B cell (primary cell): ENCODE measurements around the gene FMO3. TPM values are rescaled to one million over a fixed set of nuclear protein-coding genes. Genes with fewer than 3 reads are reported as not detected.

Source experiments
- ATAC-seq: fragments of 200-7000 bp; cut with Tn5 transposase; one replicate; pipeline ENCODE4 v1.10.0; 2021; ENCODE audit warnings: low read depth, mild to moderate bottlenecking, moderate number of reproducible peaks, moderate library complexity
- CTCF ChIA-PET: fragments of 350-600 bp; sonication (Branson Sonifier 250); formaldehyde crosslinking; loops from one replicate; lab custom pipeline; 2021; ENCODE audit warnings: antibody characterized with exemption, inconsistent platforms; lab: Charles Lee
- POLR2A ChIA-PET: fragments of 350-600 bp; sonication (Branson Sonifier 250); formaldehyde crosslinking; loops from one replicate; lab custom pipeline; 2021; ENCODE audit warnings: antibody characterized with exemption; lab: Charles Lee
- DNase-seq: peaks from one replicate; pipeline ENCODE4 v3.0.0; 2013
- H2AFZ ChIP-seq: 2 replicates; pipeline ENCODE4 v1.6.1; 2012; ENCODE audit warnings: mild to moderate bottlenecking, low read depth, low read length; ENCODE audit not compliant: insufficient read depth, poor library complexity, severe bottlenecking
- H3K27ac ChIP-seq, 2 donors: 1 replicate in 1 of 2; 2 replicates in 1 of 2; pipeline ENCODE4 v1.5.1; 2012 to 2013; ENCODE audit warnings: low read length in 2 of 2, mild to moderate bottlenecking in 2 of 2, moderate library complexity in 1 of 2
- H3K27me3 ChIP-seq, 4 experiments: fragments of 200-600 bp in 1 of 4; sonication (generic) in 1 of 4; replicated peaks in 1 of 4; 1 replicate in 2 of 4; 2 replicates in 2 of 4; pipeline versions ENCODE4 v1.6.1 to v1.7.0; 2013 to 2016; ENCODE audit warnings: low read length in 3 of 4, mild to moderate bottlenecking in 2 of 4, mixed read lengths in 1 of 4, moderate library complexity in 1 of 4; ENCODE audit not compliant: insufficient read depth in 4 of 4, control insufficient read depth in 3 of 4; ENCODE audit errors: control extremely low read depth in 1 of 4
- H3K36me3 ChIP-seq, 2 experiments: replicated peaks in 1 of 2; 1 replicate in 1 of 2; 2 replicates in 1 of 2; pipeline versions ENCODE4 v1.6.1 to v1.7.1; 2013; ENCODE audit warnings: low read length in 1 of 2; ENCODE audit not compliant: insufficient read depth in 2 of 2, control insufficient read depth in 1 of 2; ENCODE audit errors: control extremely low read depth in 1 of 2, extremely low read depth in 1 of 2
- H3K4me1 ChIP-seq, 2 donors: fragments of 200-600 bp in 1 of 2; sonication (generic) in 1 of 2; 1 replicate in 1 of 2; 2 replicates in 1 of 2; pipeline versions ENCODE4 v1.5.1 to v1.6.1; 2013 to 2017; ENCODE audit warnings: low read length in 2 of 2; ENCODE audit not compliant: control insufficient read depth in 2 of 2, insufficient read depth in 2 of 2
- H3K4me2 ChIP-seq: replicated peaks from 2 replicates; pipeline ENCODE3; 2012; ENCODE audit warnings: mild to moderate bottlenecking, low read depth, low read length; ENCODE audit not compliant: poor library complexity, severe bottlenecking
- H3K4me3 ChIP-seq, 5 experiments: fragments of 200-600 bp in 1 of 5; sonication (generic) in 1 of 5; 1 replicate in 3 of 5; 2 replicates in 2 of 5; pipeline versions ENCODE4 v1.5.1 to v1.7.0; 2011 to 2016; ENCODE audit warnings: low read length in 4 of 5, mild to moderate bottlenecking in 4 of 5, low read depth in 2 of 5, control low read depth in 1 of 5, moderate library complexity in 1 of 5; ENCODE audit not compliant: insufficient read depth in 1 of 5; ENCODE audit errors: control extremely low read depth in 1 of 5, extremely low read depth in 1 of 5
- H3K79me2 ChIP-seq: fragments of 200-600 bp; sonication (generic); one replicate; pipeline ENCODE4 v1.6.0; 2016; ENCODE audit warnings: low read length; ENCODE audit not compliant: control insufficient read depth, insufficient read depth
- H3K9ac ChIP-seq: fragments of 200-600 bp; sonication (generic); 2 replicates; pipeline ENCODE4 v1.6.1; 2017; ENCODE audit warnings: mild to moderate bottlenecking, low read length, moderate library complexity
- H3K9me3 ChIP-seq, 3 donors: one replicate each; pipeline versions ENCODE4 v1.6.1 to v1.7.1; 2013; ENCODE audit warnings: low read length in 2 of 3; ENCODE audit not compliant: control insufficient read depth in 2 of 3, insufficient read depth in 1 of 3; ENCODE audit errors: control extremely low read depth in 1 of 3
- H4K20me1 ChIP-seq: 2 replicates; pipeline ENCODE4 v1.6.0; 2012; ENCODE audit warnings: mild to moderate bottlenecking, low read length; ENCODE audit not compliant: insufficient read depth, control insufficient read depth, poor library complexity, severe bottlenecking
- H3K27ac Mint-ChIP-seq: one replicate; pipeline ENCODE4 v1.8.0; 2021; ENCODE audit warnings: mixed read lengths
- H3K27me3 Mint-ChIP-seq: one replicate; pipeline ENCODE4 v1.8.0; 2021; ENCODE audit warnings: mixed read lengths
- H3K4me1 Mint-ChIP-seq: one replicate; pipeline ENCODE4 v1.8.0; 2021; ENCODE audit warnings: mixed read lengths
- H3K4me3 Mint-ChIP-seq: one replicate; pipeline ENCODE4 v1.8.0; 2021; ENCODE audit warnings: mixed read lengths
- H3K9me3 Mint-ChIP-seq: one replicate; pipeline ENCODE4 v1.8.0; 2022; ENCODE audit warnings: mixed read lengths; ENCODE audit not compliant: insufficient read depth
- EZH2 ChIP-seq: IDR thresholded peaks from 2 replicates; pipeline ENCODE4 v1.6.1; 2012; ENCODE audit warnings: borderline replicate concordance, low read depth, mild to moderate bottlenecking, moderate library complexity, low read length; ENCODE audit not compliant: insufficient read depth, poor library complexity, severe bottlenecking
- WGBS: methylation state at CpG from one replicate; pipeline ENCODE4 v1.1.5; 2013; ENCODE audit warnings: missing lambda C conversion rate; ENCODE audit not compliant: insufficient coverage; 5-methylcytosine and 5-hydroxymethylcytosine counted together
- intact Hi-C: fragments of 100-400 bp; cut with micrococcal nuclease; formaldehyde crosslinking; loops from one replicate; pipeline ENCODE4 v1.10.0; 2022
- polyA plus RNA-seq: library from polyadenylated mRNA; depleted of rRNA; stranded (reverse); fragments of >200 nt; gene quantifications from 2 replicates; pipeline ENCODE4 v1.2.3, GENCODE V29; 2012
- total RNA-seq, 2 donors: library from RNA; stranded (reverse); fragments of 120-200 nt in 1 of 2; gene quantifications; 1 replicate in 1 of 2; 2 replicates in 1 of 2; pipeline versions ENCODE4 v1.2.3 to v1.2.4, GENCODE V29; 2013 to 2022
- TF ChIP-seq, protein P1 (sequence below): fragments of 200-600 bp; IDR thresholded peaks from one replicate; pipeline ENCODE4 v1.8.0; 2022; ENCODE audit warnings: antibody characterized with exemption, mild to moderate bottlenecking

FMO3 gene
- total and polyA plus RNA-seq, 2 donors (not counting 1 experiment from before 2014, with no cell fraction given) = not detected

DNA sequence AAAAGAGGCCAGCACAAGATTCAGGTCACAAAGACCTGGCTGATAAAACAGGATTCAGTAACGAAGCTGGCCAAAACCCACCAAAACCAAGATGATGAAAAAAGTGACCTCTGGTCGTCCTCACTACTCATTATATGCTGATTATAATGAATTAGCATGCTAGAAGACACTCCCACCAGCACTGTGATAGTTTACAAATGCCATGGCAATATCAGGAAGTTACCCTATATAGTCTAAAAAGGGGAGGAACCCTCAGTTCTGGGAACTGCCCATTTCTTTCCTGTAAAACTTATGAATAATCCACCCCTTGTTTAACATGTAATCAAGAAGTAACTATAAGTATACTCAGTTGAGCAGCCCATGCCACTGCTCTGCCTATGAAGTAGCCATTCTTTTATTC, 68.4 kb downstream of the FMO3 start:
- Histone ChIP-seq H2AFZ (no peak overlapping the region), H4K20me1 (no peaks in the 10 kb centered on the region), H3K27me3 (no peaks in the 10 kb centered on the region), H3K79me2 (no peaks in the 10 kb centered on the region), H3K9ac (no peak overlapping the region), H3K4me3 (no peak overlapping the region), H3K4me2 (no peak overlapping the region), H3K36me3 (no peaks in the 10 kb centered on the region), H3K9me3 (peaks cover 0 to 1% (median 0%) of the 10 kb centered on the region in 3 donors), H3K27ac (no peak overlapping the region), H3K4me1 (no peaks in the 10 kb centered on the region)
- CTCF ChIA-PET = no interaction called here
- Mint-ChIP-seq H3K9me3 (no peaks in the 10 kb centered on the region), H3K4me3 (no peak overlapping the region), H3K27ac (no peak overlapping the region), H3K4me1 (no peaks in the 10 kb centered on the region), H3K27me3 (peaks cover 5% of the 10 kb centered on the region)
- DNase-seq (no peak), ATAC-seq (no peak)
- POLR2A ChIA-PET = no interaction called here
- no CpG with 5 or more reads among the region's 2 CpGs for WGBS
- intact Hi-C loops = no loop called here
- TF ChIP-seq, protein P1, sequence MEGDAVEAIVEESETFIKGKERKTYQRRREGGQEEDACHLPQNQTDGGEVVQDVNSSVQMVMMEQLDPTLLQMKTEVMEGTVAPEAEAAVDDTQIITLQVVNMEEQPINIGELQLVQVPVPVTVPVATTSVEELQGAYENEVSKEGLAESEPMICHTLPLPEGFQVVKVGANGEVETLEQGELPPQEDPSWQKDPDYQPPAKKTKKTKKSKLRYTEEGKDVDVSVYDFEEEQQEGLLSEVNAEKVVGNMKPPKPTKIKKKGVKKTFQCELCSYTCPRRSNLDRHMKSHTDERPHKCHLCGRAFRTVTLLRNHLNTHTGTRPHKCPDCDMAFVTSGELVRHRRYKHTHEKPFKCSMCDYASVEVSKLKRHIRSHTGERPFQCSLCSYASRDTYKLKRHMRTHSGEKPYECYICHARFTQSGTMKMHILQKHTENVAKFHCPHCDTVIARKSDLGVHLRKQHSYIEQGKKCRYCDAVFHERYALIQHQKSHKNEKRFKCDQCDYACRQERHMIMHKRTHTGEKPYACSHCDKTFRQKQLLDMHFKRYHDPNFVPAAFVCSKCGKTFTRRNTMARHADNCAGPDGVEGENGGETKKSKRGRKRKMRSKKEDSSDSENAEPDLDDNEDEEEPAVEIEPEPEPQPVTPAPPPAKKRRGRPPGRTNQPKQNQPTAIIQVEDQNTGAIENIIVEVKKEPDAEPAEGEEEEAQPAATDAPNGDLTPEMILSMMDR = no peak
- TF ChIP-seq EZH2 = no peak

DNA sequence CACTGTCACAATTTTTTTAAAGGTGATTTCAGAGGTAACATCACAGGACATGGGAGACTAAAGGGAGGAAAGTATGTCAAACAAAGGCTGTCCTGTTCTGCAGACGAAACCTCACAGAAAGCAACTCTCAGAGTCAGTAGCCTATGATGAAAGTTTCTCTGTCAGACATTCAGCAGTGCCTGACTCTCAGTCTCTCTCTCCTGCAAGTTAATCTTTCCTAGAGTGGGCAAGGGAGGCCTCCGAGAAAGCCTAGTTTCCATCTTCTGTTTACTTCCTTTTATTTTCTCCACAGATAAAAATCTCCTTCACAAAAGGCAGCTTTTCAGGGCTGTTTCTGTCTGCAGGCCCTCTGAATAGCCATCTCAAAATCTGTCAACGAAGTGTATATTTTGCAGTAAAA, 69.5 kb downstream of the FMO3 start:
- Histone ChIP-seq H3K27ac (no peak overlapping the region), H3K36me3 (no peaks in the 10 kb centered on the region), H3K4me1 (no peaks in the 10 kb centered on the region), H3K9me3 (peaks cover 0 to 1% (median 0%) of the 10 kb centered on the region in 3 donors), H3K79me2 (no peaks in the 10 kb centered on the region), H4K20me1 (no peaks in the 10 kb centered on the region), H2AFZ (no peak overlapping the region), H3K9ac (no peak overlapping the region), H3K27me3 (no peaks in the 10 kb centered on the region), H3K4me3 (no peak overlapping the region), H3K4me2 (no peak overlapping the region)
- POLR2A ChIA-PET = no interaction called here
- H3K4me1 Mint-ChIP-seq = no peaks in the 10 kb centered on the region
- ATAC-seq (no peak), DNase-seq (no peak)
- peaks cover 5% of the 10 kb centered on the region for H3K27me3 Mint-ChIP-seq
- no peak overlapping the region for H3K27ac Mint-ChIP-seq
- WGBS = 60% methylated on average over 1 of the region's 3 CpGs
- CTCF ChIA-PET = no interaction called here
- intact Hi-C loops = no loop called here
- TF ChIP-seq EZH2 = no peak
- TF ChIP-seq, protein P1 = no peak
- no peaks in the 10 kb centered on the region for H3K9me3 Mint-ChIP-seq
- no peak overlapping the region for H3K4me3 Mint-ChIP-seq
